NCI-H82 (cell line): ENCODE results near the gene HAX1.
"Not testable (repeated sequence)": the region's sequence is repeated elsewhere in the genome, so short reads cannot be mapped to it uniquely, and the experiment has no call there.

ENCODE experiments used
- DNase-seq: peaks from one replicate; lab custom pipeline; 2025; lab: John Stamatoyannopoulos, UW

The HAX1 gene

DNA sequence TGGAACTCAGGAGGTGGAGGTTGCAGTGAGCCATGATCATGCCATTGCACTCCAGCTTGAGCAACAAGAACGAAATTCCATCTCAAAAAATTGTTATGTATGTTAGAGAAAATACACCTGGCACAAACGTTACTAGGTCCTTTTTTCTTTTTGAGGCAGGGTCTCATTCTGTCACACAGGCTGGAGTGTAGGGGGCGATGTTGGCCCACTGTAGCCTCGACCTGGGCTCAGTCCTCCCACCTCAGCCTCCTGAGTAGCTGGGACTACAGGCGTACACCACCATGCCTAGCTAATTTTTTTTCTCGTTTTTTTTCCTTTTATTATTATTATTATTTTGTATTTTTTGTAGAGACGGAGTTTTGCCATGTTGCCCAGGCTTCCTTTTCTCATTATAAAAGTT is 4.4 kb downstream of the HAX1 start:
- peak; percentile 45 for DNase-seq

DNA sequence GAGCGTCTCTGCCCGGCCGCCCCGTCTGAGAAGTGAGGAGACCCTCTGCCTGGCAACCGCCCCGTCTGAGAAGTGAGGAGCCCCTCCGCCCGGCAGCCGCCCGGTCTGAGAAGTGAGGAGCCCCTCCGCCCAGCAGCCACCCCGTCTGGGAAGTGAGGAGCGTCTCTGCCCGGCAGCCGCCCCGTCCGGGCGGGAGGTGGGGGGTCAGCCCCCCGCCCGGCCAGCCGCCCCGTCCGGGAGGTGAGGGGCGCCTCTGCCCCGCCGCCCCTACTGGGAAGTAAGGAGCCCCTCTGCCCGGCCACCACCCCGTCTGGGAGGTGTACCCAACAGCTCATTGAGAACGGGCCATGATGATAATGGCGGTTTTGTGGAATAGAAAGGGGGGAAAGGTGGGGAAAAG is 15.2 kb downstream of the HAX1 start:
- not testable (repeated sequence) for DNase-seq

DNA sequence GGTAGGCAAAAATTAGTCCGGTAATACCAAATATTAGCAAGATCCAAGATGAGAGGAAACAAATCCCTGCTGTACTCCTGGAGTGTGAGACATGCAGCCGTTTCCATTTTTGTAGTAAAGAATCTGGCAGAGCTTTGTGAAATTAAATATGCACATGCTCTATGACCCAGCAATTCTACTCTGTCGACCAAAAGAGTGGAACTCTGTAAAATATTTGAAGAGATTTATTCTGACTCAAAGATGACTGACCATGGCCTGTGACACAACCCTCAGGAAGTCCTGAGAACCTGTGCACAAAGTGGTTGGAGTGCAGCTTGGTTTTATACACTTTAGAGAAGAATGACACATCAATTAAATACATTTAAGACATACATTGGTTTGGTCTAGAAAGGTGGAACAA is 16.2 kb downstream of the HAX1 start:
- no peak for DNase-seq

DNA sequence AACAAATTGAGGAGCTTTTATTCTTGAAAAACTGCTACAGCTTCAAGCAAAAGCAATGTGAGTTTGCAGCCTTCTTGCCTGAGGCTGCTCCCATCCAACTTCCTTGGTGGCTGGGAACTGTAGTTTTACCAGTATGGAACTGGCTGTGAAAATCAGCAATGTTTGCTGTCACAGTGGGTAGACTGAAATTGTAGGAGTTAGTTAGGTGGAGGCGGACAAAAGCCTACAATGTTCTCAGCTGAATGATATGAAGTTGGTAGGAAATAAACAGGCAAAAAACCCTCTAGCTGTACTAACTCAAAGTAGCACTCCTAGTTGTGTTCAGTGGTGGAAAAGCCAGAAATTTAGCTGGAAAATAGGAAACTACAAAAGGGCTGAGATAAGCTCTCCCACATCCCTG is 18.5 kb downstream of the HAX1 start:
- no peak for DNase-seq

DNA sequence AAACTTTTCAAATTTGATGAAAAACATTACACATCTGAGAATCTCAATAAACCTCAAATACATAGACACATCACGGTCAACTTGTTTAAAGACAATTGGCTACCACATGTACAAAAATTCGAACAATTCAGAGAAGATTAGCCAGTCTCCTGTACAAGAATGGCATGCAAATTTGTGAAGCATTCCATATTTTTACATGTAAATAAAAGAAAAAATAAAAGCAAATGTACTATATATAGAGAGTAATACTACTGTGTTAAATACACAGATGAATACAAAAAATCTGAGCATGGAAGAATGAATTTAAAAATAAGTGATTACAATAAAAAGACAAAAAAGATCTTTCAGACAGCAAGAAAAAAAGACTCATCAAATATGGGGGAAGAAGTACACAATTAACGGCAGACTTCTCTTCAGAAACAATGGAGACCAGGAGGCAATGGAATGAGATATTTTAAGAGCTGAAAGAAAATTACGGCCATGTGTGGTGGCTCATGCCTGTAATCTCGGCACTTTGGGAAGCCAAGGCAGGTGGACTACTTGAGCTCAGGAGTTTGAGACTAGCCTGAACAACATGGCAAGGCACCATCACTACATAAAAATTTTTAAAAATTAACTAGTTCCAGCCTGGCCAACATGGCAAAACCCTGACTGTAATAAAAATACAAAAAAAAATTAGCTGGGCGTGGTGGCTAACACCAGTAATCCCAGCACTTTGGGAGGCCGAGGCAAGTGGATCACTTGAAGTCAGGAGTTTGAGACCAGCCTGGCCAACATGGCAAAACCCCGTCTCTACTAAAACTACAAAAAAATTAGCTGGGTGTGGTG is 23.2 kb downstream of the HAX1 start:
- DNase-seq = no peak

DNA sequence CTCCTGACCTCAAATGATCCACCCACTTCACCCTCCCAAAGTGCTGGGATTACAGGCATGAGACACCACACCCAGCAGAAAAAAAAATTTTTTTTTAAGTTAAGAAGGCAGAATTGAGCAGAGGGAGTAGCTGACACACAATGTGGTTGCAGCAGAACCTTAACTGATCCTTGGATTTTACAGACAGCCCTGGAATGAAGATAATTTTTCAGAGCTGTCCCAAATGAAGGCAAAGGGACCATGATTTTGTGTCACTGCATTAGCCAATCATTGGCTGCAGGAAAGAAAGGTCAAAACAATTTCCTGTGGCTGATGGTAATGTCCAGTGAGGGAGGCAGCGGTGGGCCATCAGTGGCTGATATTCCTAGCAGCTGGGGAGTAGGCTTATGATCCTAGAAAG is 29.2 kb downstream of the HAX1 start:
- DNase-seq = no peak

DNA sequence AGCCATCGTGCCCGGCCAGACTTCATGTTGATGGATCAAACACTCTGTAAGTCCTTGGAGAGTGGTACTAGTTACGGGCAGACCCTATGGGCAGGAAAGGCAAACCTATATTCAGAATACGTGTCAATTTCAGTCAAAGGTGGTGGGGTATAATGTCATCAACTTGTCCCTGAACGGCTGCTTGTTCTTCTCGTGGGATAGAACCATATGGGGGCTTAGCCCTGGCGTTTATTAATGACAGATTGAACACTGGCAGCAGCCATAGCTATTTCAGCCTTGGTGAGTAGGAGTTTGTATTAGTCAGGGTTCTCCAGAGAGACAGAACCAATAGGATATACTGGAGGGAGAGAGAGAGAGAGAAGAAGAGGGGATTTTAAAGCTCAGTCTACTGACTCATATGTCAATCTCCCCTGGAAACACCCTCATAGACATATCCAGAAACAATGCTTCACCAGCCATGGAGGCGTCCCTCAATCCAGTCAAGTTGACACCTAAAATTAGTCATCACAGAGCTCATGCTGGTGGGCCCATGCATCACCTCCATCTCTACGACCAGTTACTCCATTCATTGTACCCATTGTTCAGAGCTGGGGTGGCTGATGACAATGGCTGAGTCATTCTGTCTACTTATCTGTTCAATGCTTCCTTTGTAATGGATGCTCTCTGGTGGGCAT is 32.4 kb downstream of the HAX1 start:
- DNase-seq = no peak

DNA sequence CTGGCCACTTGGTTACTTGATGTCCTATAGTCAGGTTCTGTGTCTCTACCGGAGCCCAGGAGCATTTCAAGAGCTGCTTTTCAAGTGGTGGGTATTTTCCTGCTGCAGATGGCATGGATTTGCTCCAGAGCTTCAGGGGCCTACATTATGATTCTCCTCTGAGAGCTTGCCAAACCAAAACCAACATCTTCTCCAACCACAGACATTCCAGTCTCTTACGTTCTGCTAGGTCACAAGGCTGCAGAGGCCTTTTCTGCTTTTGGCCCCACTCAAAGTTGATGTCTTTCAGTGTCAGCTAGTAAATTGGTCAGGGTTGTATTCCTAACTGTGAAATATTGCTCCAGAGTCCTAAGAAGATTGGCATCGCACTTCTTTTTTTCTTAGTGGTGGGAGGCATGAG is 33.7 kb downstream of the HAX1 start:
- DNase-seq = no peak

DNA sequence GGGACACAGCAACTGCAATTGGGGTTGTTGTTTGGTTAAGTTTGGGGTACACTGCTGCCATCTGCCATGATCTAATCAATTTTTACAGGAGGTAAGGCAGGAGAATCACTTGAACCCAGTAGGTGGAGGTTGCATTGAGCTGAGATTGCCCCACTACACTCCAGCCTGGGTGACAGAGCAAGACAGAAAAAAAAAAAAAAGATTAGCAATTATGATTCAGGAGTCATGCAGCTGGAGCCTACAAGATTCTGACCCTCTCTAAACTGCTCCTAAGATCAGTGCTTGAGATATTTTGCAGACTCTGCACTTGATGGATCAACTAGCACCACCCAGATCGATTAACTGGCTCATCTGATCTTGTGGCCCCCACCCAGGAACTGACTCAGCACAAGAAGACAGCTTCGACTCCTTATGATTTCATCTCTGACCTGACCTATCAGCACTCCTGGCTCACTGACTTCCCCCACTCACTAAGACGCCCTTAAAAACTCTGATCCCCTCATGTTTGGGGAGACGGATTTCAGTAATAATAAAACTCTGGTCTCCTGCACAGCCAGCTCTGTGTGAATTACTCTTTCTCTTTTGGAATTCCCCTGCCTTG is 35.3 kb downstream of the HAX1 start:
- not testable (repeated sequence) for DNase-seq

DNA sequence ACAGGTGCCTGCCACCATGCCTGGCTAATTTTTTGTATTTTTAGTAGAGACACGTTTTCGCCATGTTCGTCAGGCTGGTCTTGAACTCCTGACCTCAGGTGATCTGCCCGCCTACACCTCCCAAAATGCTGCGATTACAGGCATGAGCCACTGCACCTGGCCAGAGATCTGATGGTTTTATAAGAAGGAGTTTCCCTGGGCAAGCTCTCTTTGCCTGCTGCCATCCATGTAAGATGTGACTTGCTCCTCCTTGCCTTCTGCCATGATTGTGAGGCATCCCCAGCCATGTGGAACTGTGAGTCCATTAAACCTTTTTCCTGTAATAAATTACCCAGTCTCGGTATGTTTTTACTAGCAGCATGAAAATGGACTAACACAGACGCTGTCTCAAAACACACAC is 36.7 kb downstream of the HAX1 start:
- not testable (repeated sequence) for DNase-seq

DNA sequence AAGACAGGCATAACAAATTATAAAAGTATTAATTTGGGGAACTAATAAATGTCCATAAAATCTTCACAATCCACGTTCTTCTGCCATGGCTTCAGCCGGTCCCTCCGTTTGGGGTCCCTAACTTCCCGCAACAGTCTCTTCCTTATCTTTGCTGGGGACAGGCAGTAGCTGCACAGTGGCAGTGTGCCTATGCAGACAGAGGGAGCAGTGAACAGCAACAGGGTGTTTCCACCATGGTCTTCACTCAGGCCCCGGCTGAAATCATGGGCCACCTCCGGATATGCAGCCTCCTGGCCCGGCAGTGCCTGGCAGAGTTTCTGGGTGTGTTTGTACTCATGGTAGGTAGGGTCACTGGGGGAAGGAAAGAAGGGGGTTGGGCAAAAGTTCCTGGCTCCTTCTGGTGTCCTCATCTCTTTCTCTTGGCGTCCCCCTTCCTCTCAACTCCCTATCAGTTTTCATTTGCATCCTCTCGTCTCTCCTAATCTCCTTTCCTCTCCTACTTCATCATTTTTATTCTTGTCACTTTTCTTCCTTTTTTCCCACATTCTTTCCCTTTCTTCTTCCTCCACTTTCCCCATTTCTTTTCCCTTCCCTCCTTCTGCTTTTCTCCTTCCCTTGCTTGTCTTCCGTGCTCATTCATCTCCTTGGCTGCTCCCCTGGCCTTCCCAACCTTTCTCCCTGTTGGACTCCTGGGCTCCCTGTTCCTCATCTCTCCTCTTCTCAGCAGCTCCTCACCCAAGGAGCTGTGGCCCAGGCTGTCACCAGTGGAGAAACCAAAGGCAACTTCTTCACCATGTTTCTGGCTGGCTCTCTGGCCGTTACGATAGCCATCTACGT is 40.0 kb downstream of the HAX1 start:
- not testable (repeated sequence) for DNase-seq

DNA sequence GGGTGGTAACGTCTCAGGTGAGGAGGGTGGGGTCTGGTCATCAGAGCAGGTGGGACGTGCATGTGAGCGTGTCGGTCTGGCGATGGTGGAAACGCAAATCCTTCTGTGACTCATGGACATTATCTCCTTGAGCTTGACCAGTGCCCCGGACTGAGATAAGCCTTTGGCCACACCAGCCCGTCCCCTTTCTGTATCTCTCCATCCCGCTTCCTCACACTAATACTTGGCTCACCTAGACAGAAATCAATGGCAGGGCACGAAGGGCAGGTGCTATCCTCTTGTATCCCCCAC is 40.6 kb downstream of the HAX1 start:
- DNase-seq = no peak

DNA sequence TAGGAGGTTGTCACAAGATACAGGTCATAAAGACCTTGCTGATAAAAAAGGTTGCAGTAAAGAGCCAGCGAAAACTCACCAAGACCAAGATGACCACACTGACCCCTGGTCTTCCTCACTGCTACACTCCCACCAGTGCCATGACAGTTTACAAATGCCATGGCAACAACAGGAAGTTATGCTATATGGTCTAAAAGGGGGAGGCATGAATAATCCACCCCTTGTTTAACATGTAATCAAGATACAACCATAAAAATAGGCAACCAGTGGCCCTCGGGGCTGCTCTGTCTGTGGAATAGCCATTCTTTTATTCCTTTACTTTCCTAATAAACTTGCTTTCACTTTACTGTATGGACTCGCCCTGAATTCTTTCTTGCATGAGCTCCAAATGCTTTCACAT is 41.8 kb downstream of the HAX1 start:
- DNase-seq = not testable (repeated sequence)

DNA sequence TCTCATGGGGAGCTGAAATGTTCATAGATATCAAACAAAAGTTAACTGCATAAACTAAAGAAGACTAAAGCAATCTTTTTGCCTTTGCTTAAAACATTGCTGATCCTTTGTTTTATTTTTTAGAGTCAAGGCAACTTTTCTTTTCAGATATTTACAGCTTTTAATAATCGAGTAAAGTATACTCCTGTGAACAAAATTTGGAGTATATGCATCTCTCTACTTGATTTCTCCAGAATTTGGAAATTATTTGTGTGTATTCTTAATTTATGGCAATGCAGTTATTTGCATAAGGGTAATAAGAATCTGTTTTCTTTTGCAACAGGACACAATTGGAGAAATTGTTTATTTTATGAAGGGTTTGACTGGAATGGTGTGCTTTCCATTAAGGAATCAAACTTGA is 44.3 kb downstream of the HAX1 start:
- no peak for DNase-seq

DNA sequence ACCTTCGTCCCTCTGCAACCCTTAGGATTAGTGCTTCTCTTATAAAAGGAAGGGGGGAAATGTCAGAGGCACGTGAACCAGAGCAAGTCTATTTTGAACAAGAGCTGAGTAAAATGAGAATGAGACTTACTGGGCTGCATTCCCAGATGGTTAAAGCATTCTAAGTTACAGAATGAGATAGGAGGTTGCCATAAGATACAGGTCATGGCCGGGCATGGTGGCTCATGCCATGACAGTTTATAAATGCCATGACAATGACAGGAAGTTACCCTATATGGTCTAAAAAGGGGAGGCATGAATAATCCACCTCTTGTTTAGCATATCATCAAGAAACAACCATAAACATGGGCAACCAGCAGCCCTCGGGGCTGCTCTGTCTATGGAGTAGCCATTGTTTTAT is 46.0 kb downstream of the HAX1 start:
- no peak for DNase-seq

DNA sequence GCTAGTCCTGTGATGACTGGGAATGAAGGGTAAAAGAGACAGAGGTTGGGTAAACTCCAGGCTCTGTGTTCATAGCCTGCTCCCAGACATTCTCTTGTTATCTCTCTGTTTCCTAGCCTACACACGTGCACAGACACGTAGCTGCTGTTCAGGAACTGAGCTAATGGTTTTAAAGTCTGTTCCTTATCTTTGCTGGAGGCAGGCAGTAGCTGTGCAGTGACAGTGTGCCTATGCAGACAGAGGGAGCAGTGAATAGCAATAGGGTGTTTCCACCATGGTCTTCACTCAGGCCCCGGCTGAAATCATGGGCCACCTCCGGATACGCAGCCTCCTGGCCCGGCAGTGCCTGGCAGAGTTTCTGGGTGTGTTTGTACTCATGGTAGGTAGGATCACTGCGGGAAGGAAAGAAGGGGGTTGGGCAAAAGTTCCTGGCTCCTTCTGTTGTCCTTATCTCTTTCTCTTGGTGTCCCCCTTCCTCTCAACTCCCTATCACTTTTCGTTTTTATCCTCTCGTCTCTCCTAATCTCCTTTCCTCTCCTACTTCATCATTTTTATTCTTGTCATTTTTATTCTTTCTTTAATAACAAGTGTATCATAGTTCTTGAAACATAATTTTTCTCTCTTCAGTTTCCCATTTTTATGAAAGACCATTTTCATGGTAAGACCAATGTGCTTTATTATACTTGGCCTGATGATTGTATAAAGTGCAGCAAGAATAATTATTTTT is 48.6 kb downstream of the HAX1 start, which contains the start of gene AQP10:
TSS of gene AQP10 (plus strand) at position 212 of the 727 bp plus-strand sequence. CDS start at position 275, 63 bp downstream.
- no peak for DNase-seq

DNA sequence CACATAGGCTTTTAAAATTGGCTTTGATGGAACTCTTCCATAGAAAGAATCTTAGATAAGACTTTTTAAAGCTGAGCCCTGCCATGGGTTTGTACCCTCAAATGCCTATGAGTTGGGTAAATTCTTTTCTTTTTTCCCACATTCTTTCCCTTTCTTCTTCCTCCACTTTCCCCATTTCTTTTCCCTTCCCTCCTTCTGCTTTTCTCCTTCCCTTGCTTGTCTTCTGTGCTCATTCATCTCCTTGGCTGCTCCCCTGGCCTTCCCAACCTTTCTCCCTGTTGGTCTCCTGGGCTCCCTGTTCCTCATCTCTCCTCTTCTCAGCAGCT is 49.1 kb downstream of the HAX1 start:
- not testable (repeated sequence) for DNase-seq

DNA sequence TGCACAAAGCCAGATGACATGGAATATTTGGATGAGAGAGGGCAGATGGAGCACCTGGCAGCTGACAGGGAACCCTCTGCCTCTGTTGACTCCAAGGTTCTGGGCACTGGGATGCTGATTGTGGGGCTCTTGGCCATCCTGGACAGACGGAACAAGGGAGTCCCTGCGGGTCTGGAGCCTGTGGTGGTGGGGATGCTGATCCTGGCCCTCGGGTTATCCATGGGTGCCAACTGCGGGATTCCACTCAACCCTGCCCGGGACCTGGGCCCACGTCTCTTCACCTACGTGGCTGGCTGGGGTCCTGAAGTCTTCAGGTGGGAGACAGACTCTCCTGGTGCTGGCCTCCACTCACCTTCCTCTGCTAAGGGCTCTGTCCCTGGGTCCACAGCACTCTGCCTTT is 51.1 kb downstream of the HAX1 start:
- DNase-seq = no peak

DNA sequence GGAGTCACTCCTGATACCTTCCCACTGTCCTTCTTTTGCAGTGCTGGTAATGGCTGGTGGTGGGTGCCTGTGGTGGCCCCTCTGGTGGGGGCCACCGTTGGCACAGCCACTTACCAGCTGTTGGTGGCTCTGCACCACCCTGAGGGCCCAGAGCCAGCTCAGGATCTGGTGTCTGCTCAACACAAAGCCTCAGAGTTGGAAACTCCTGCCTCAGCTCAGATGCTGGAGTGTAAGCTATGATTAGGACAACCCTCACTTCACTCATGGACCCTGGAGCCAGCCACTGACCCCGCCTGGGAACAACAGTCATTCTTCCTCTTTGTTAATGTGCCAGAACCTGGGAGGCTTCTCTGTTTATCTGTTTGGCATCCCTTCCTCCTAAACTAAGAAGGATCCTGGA is 51.8 kb downstream of the HAX1 start:
- DNase-seq = no peak

DNA sequence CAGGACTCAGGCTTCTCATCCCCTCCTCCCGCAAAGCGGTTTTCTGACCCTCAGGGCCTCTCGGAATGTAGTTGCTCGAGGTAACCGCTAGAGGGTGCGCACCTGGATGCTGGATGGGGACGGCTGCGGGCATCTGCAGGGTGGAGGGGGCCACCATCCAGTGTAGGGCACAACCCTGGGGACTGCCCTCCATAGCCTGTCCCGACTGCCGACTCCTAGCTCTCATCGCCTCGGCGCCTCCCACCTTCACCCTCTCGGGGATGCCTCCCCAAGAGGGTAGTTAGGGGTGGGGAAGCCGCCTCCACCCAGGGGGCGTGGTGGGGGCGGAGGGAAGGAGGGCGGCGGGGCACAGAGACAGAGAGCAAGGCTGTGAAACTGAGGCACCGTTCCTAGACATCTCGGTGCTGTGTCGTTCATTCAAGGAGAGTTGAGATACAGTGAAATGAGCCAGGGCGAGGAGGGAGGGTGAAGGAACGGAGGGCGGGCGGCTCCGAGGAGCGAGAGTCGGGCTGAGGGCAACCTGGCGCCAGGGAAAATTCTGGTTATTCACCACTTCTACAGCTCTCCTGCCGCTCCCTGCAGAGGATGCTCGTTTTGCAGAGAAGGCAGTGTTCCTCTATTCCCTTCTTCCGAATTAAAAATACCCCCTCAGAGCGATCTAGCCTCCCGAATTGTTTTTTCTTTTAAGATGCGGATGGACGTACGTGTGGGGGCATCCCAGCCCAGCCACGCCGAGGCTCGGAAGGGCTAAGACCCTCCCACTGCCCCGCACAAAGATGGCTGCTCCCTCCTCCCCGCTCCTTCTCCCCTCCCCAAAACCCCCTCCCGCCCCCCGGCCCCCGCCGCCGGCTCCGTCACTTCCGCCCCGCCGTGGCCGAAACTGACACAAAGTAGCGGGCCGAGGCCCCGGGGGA is 52.5 kb downstream of the HAX1 start, which contains the start of gene ATP8B2:
TSS of gene ATP8B2 (plus strand) at position 857 of the 914 bp plus-strand sequence. CDS start 2,617 bp downstream, outside the sequence.
- DNase-seq = peak; percentile 94
